ENCODE results near the gene FHOD1. TPM values are rescaled to one million over a fixed set of nuclear protein-coding genes. Genes with fewer than 3 reads are reported as not detected.

FHOD1 gene
- total and polyA plus RNA-seq, 10 of the 15 experiments (the other 5 are each of a cell fraction or from before 2014, with no cell fraction given) = 8.9 to 65.7 (median 18.1) TPM

DNA sequence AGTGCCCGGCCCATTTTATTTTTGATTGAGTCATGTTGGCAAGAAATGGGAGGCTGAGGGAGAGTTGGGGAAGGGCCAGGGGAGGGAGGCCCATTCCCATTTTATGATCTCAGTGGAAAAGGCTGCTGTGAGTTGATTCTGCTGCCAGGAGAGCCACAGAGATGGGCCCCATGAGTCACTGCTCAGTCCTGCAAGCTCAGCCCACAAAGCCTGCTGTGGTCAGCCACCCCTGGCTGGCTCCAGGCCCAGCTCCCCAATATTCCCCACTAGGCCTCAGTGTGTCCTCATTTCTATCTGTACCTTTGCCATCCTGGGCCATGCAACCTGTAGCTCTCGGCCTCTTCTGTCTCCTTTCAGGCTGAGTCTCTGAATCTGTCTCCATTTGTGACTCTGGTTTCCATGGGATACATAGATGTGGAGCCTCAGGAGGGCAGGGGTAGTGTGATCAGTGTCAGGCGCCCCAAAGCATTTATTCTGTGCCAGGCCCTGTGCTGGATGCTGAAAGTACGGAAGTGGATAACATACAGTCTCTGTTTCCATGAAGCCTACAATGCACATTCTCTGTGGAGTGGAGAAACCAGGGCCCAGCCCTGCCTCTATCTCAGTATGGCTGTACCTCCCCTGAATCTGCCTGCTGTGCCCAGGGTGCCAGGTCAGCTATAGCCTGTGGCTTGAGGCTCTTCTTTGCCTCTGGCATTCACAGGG is 30.2 kb upstream of the FHOD1 start:
- TSS peak; percentile 69 for BruUV-seq (replicated peaks)
- Histone ChIP-seq H3K9me3 (replicated peaks; ENCODE audit: control insufficient read depth, insufficient read depth, low read length) (no peaks in the 10 kb centered on the region), H3K9ac (ENCODE audit: control insufficient read depth, insufficient read depth, low read length) (no peak overlapping the region), H3K27ac (ENCODE audit: control insufficient read depth, insufficient read depth) (no peak overlapping the region), H4K20me1 (ENCODE audit: control insufficient read depth, insufficient read depth) (no peaks in the 10 kb centered on the region), H3K36me3 (ENCODE audit: control insufficient read depth in 2 of 2, insufficient read depth in 2 of 2, low read length in 1 of 2) (no peaks in the 10 kb centered on the region; a peak in 1 of 4 replicates), H3K4me2 (ENCODE audit: control insufficient read depth, insufficient read depth) (peak overlapping the region; percentile 1; the same call in 1 of the 2 replicates), H3K27me3 (replicated peaks in 1 of 2; ENCODE audit: control insufficient read depth in 2 of 2, insufficient read depth in 2 of 2, low read length in 1 of 2) (no peaks in the 10 kb centered on the region), H3K79me2 (ENCODE audit: control insufficient read depth, insufficient read depth, low read length) (0 out of 2 replicates have a peak, but pooled peaks cover 2% of the 10 kb centered on the region), H3K4me3 (no peak overlapping the region), H3K4me1 (ENCODE audit: control insufficient read depth, insufficient read depth, low read length) (peaks cover 4% of the 10 kb centered on the region; the same call in 1 of the 2 replicates), H2AFZ (ENCODE audit: control insufficient read depth, low read depth, low read length) (no peak overlapping the region)
- ChIA-PET RAD21 (ENCODE audit: unreplicated experiment) (interaction anchor here (0.7 to 2.3 kb wide), 6 partner anchors 17 to 122 kb away, joined by 3 to 9 read pairs (median 6); partner anchors contain the start of gene TMEM208), SMC1A (ENCODE audit: uncharacterized antibody, unreplicated experiment) (interaction anchor here (0.6 to 3.6 kb wide), 6 partner anchors 12 to 62 kb away, joined by 3 to 16 read pairs (median 6); no protein-coding TSS in a partner anchor), CTCF (interaction anchor here (0.5 to 3.0 kb wide), 14 partner anchors 10 to 188 kb away, joined by 3 to 23 read pairs (median 4); partner anchors contain the start of genes FHOD1 and KCTD19), POLR2A (no interaction called here)
- intact Hi-C loops (cut with micrococcal nuclease; ENCODE audit: unreplicated experiment) = loop anchor here (5.0 kb wide), 2 partner anchors 50 to 120 kb away; partner anchors contain the start of genes KCTD19 and LRRC36
- TF ChIP-seq SREBF2 (IDR thresholded peaks at IDR 0.05; ENCODE audit: low read length) = no peak
- no peak for FAIRE-seq
- peak; percentile 7 for ATAC-seq
- in situ Hi-C loops (cut with MboI) = no loop called here
- 78% methylated on average over 4 of the region's 4 CpGs for WGBS (ENCODE audit: insufficient coverage, insufficient replicate concordance, low lambda C conversion rate, missing lambda C conversion rate)
- no peak for DNase-seq (ENCODE audit: low read depth, low spot score)

DNA sequence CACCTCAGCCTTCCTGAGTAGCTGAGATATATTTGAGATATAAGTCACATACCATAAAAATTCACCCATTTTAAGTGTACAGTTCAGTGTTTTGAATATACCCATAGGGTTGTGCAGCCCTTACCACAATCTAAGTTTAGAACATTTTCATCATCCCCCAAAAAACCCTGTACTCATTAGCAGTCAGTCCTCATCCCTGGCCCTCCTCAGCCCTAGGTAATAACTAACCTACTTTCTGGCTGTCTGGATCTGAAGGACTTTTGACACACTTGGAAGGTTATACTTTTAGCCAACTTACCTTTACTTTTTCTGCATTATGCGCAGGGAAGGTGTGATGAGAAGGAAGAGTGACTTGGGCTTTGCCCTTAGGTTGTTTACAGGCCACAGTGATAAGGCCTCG is 28.0 kb upstream of the FHOD1 start:
- ATAC-seq = no peak
- SMC1A ChIA-PET (ENCODE audit: uncharacterized antibody, unreplicated experiment) = no interaction called here
- H3K9ac ChIP-seq (ENCODE audit: control insufficient read depth, insufficient read depth, low read length) = no peak overlapping the region
- no peaks in the 10 kb centered on the region for H4K20me1 ChIP-seq (ENCODE audit: control insufficient read depth, insufficient read depth)
- RAD21 ChIA-PET (ENCODE audit: unreplicated experiment) = no interaction called here
- H3K4me1 ChIP-seq (ENCODE audit: control insufficient read depth, insufficient read depth, low read length) = peaks cover 4% of the 10 kb centered on the region; the same call in 1 of the 2 replicates
- POLR2A ChIA-PET = no interaction called here
- H3K79me2 ChIP-seq (ENCODE audit: control insufficient read depth, insufficient read depth, low read length) = 0 out of 2 replicates have a peak, but pooled peaks cover 2% of the 10 kb centered on the region
- no peaks in the 10 kb centered on the region for H3K27me3 ChIP-seq (replicated peaks in 1 of 2; ENCODE audit: control insufficient read depth in 2 of 2, insufficient read depth in 2 of 2, low read length in 1 of 2)
- CTCF ChIA-PET = no interaction called here
- in situ Hi-C loops (cut with MboI) (no loop called here), intact Hi-C loops (cut with micrococcal nuclease; ENCODE audit: unreplicated experiment) (loop anchor here (5.0 kb wide), 2 partner anchors 52 to 122 kb away; partner anchors contain the start of genes KCTD19 and LRRC36)
- no peaks in the 10 kb centered on the region; a peak in 1 of 4 replicates for H3K36me3 ChIP-seq (ENCODE audit: control insufficient read depth in 2 of 2, insufficient read depth in 2 of 2, low read length in 1 of 2)
- no peak overlapping the region for H3K27ac ChIP-seq (ENCODE audit: control insufficient read depth, insufficient read depth)
- no peak overlapping the region for H3K4me2 ChIP-seq (ENCODE audit: control insufficient read depth, insufficient read depth)
- H2AFZ ChIP-seq (ENCODE audit: control insufficient read depth, low read depth, low read length) = no peak overlapping the region
- H3K4me3 ChIP-seq = no peak overlapping the region
- FAIRE-seq = no peak
- WGBS (ENCODE audit: insufficient coverage, insufficient replicate concordance, low lambda C conversion rate, missing lambda C conversion rate) = 87% methylated on average over 2 of the region's 2 CpGs
- H3K9me3 ChIP-seq (replicated peaks; ENCODE audit: control insufficient read depth, insufficient read depth, low read length) = no peaks in the 10 kb centered on the region
- DNase-seq (ENCODE audit: low read depth, low spot score) = no peak
- BruUV-seq (replicated peaks) = TSS peak; percentile 48
- no peak for TF ChIP-seq CBFB (IDR thresholded peaks at IDR 0.05; ENCODE audit: low read depth)
- no peak for TF ChIP-seq EZH2 (IDR thresholded peaks at IDR 0.05; ENCODE audit: borderline replicate concordance, control insufficient read depth, low read depth, low read length)
- no peak for TF ChIP-seq RELA (IDR thresholded peaks at IDR 0.05; ENCODE audit: borderline replicate concordance, partially characterized antibody)
- TF ChIP-seq KAT2A (conservative IDR thresholded peaks at IDR 0.05; ENCODE audit: control insufficient read depth, low read depth, low read length) = no peak
- no peak for TF ChIP-seq TBL1XR1 (IDR thresholded peaks at IDR 0.05; ENCODE audit: low read depth, low read length)
- TF ChIP-seq, protein P1, sequence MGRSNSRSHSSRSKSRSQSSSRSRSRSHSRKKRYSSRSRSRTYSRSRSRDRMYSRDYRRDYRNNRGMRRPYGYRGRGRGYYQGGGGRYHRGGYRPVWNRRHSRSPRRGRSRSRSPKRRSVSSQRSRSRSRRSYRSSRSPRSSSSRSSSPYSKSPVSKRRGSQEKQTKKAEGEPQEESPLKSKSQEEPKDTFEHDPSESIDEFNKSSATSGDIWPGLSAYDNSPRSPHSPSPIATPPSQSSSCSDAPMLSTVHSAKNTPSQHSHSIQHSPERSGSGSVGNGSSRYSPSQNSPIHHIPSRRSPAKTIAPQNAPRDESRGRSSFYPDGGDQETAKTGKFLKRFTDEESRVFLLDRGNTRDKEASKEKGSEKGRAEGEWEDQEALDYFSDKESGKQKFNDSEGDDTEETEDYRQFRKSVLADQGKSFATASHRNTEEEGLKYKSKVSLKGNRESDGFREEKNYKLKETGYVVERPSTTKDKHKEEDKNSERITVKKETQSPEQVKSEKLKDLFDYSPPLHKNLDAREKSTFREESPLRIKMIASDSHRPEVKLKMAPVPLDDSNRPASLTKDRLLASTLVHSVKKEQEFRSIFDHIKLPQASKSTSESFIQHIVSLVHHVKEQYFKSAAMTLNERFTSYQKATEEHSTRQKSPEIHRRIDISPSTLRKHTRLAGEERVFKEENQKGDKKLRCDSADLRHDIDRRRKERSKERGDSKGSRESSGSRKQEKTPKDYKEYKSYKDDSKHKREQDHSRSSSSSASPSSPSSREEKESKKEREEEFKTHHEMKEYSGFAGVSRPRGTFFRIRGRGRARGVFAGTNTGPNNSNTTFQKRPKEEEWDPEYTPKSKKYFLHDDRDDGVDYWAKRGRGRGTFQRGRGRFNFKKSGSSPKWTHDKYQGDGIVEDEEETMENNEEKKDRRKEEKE (IDR thresholded peaks at IDR 0.05) = no peak
- no peak for TF ChIP-seq MEF2A (IDR thresholded peaks at IDR 0.05; ENCODE audit: insufficient read depth, low read depth, low read length)
- TF ChIP-seq ZNF24 (IDR thresholded peaks at IDR 0.05) = no peak
- no peak for TF ChIP-seq SREBF1 (IDR thresholded peaks at IDR 0.05; ENCODE audit: low read length)
- TF ChIP-seq SMAD1 (IDR thresholded peaks at IDR 0.05; ENCODE audit: low read depth, partially characterized antibody) = no peak

Measured in GM12878 (cell line).